T-cell (primary cell): ENCODE data around the gene ZNF770. TPM values are rescaled to one million over a fixed set of nuclear protein-coding genes. Genes with fewer than 3 reads are reported as not detected.
"Not testable (repeated sequence)": the region's sequence is repeated elsewhere in the genome, so short reads cannot be mapped to it uniquely, and the experiment has no call there.

ENCODE experiments used
- ATAC-seq, 4 experiments: fragments of 200-7000 bp in 3 of 4; fragments of 150-1000 bp in 1 of 4; cut with Tn5 transposase; replicated peaks in 1 of 4; 1 replicate in 3 of 4; 2 replicates in 1 of 4; pipeline ENCODE4 v1.10.0; 2021; ENCODE audit warnings: moderate library complexity in 3 of 4, mild to moderate bottlenecking in 2 of 4, moderate number of reproducible peaks in 1 of 4
- CTCF ChIA-PET, 2 donors: fragments of 300-600 bp; sonication (Branson Sonifier 250); formaldehyde crosslinking; loops; one replicate each; lab custom pipeline; 2022; ENCODE audit warnings: antibody characterized with exemption in 2 of 2; lab: Charles Lee
- POLR2A ChIA-PET, 2 donors: fragments of 300-600 bp; sonication (Branson Sonifier 250); formaldehyde crosslinking; loops; one replicate each; lab custom pipeline; 2022; ENCODE audit warnings: antibody characterized with exemption in 2 of 2; lab: Charles Lee
- DNase-seq, 35 experiments: peaks; one replicate each; pipeline versions ENCODE4 v3.0.0 to v3.0.0-alpha.2; 2013 to 2023
- H3K27ac ChIP-seq: one replicate; pipeline ENCODE4 v1.5.1; 2013; ENCODE audit warnings: low read length
- H3K27me3 ChIP-seq, 2 experiments: replicated peaks in 1 of 2; 1 replicate in 1 of 2; 2 replicates in 1 of 2; pipeline versions ENCODE4 v1.6.1 to v1.7.0; 2013; ENCODE audit warnings: low read length in 1 of 2, mixed read lengths in 1 of 2; ENCODE audit not compliant: control insufficient read depth in 2 of 2, insufficient read depth in 2 of 2; ENCODE audit errors: extremely low read depth in 1 of 2
- H3K36me3 ChIP-seq, 2 donors: 1 replicate in 1 of 2; 2 replicates in 1 of 2; pipeline versions ENCODE4 v1.6.1 to v1.7.0; 2013; ENCODE audit warnings: low read length in 1 of 2; ENCODE audit not compliant: control insufficient read depth in 2 of 2, insufficient read depth in 1 of 2; ENCODE audit errors: extremely low read depth in 1 of 2
- H3K4me1 ChIP-seq, 2 experiments: 1 replicate in 1 of 2; 2 replicates in 1 of 2; pipeline versions ENCODE4 v1.6.1 to v1.7.0; 2013; ENCODE audit warnings: low read length in 2 of 2, mixed read lengths in 1 of 2; ENCODE audit not compliant: insufficient read depth in 2 of 2, control insufficient read depth in 1 of 2; ENCODE audit errors: extremely low read depth in 1 of 2
- H3K4me3 ChIP-seq, 2 donors: 1 replicate in 1 of 2; 2 replicates in 1 of 2; pipeline versions ENCODE4 v1.5.1 to v1.7.0; 2013; ENCODE audit warnings: mild to moderate bottlenecking in 2 of 2, low read length in 1 of 2, moderate library complexity in 1 of 2; ENCODE audit not compliant: control insufficient read depth in 1 of 2; ENCODE audit errors: extremely low read depth in 1 of 2
- H3K9me3 ChIP-seq: 2 replicates; pipeline ENCODE4 v1.7.0; 2013
- H3K27ac Mint-ChIP-seq, 2 donors: one replicate each; pipeline ENCODE4 v1.8.0; 2020 to 2021; ENCODE audit warnings: mild to moderate bottlenecking in 2 of 2, mixed read lengths in 2 of 2
- H3K27me3 Mint-ChIP-seq, 2 donors: one replicate each; pipeline ENCODE4 v1.8.0; 2021 to 2022; ENCODE audit warnings: mixed read lengths in 2 of 2
- H3K36me3 Mint-ChIP-seq: one replicate; pipeline ENCODE4 v1.8.0; 2021; ENCODE audit warnings: mixed read lengths
- H3K4me1 Mint-ChIP-seq, 3 donors: one replicate each; pipeline ENCODE4 v1.8.0; 2020 to 2022; ENCODE audit warnings: mixed read lengths in 3 of 3, mild to moderate bottlenecking in 1 of 3
- H3K4me3 Mint-ChIP-seq, 3 donors: one replicate each; pipeline ENCODE4 v1.8.0; 2020 to 2022; ENCODE audit warnings: mild to moderate bottlenecking in 3 of 3, mixed read lengths in 3 of 3, moderate library complexity in 3 of 3
- H3K9me3 Mint-ChIP-seq, 3 donors: one replicate each; pipeline ENCODE4 v1.8.0; 2020 to 2022; ENCODE audit warnings: mixed read lengths in 3 of 3
- WGBS: methylation state at CpG from one replicate; pipeline ENCODE4 v1.1.5; 2013; ENCODE audit warnings: missing lambda C conversion rate; ENCODE audit not compliant: insufficient coverage; 5-methylcytosine and 5-hydroxymethylcytosine counted together
- total RNA-seq, 35 experiments: library from RNA in 6 of 35; stranded (reverse) in 6 of 35; fragments of 120-200 nt in 1 of 35; gene quantifications; one replicate each; pipeline versions ENCODE4 v1.2.1 to v1.2.4 and lab custom pipeline; 2013 to 2026

The ZNF770 gene
- total RNA-seq, 5 donors from 2014 or later (not counting 1 experiment from before 2014, with no cell fraction given), result 38.1 to 48.1 (median 44.5) TPM

- H3K4me3 ChIP-seq, ATAC-seq, H3K27ac ChIP-seq, POLR2A ChIA-PET, DNase-seq, H3K4me1 ChIP-seq, H3K4me3 Mint-ChIP-seq, CTCF ChIA-PET, H3K9me3 Mint-ChIP-seq, H3K27me3 Mint-ChIP-seq, H3K9me3 ChIP-seq, H3K27me3 ChIP-seq, H3K4me1 Mint-ChIP-seq, H3K27ac Mint-ChIP-seq: not testable (repeated sequence)
- H3K36me3 ChIP-seq, result peaks cover 4 to 55% of the 10 kb centered on the region in 2 donors
- H3K36me3 Mint-ChIP-seq, result peaks cover 66% of the 10 kb centered on the region
- WGBS, result no CpG with 5 or more reads among the region's 6 CpGs
Observed at GRCh38 chr15:34928349-34928748, 59.7 kb downstream of the ZNF770 start.

Other genes with a start within 250 kb of the ZNF770 start
- not detected for gene GJD2, start 233.3 kb downstream of the ZNF770 start, total RNA-seq
- gene ACTC1, start 192.7 kb downstream of the ZNF770 start, total RNA-seq, result not detected
- gene AQR, start 18.5 kb downstream of the ZNF770 start, total RNA-seq, result 10 to 100 TPM; 35.3 to 48.6 (median 36.3) TPM
- gene NANOGP8, start 97.0 kb upstream of the ZNF770 start, total RNA-seq, result under 1 TPM in 1 of 5 donors, not detected in 4; 0.50 TPM